ENCODE data around the gene PPP1R1A. TPM values are rescaled to one million over a fixed set of nuclear protein-coding genes. Genes with fewer than 3 reads are reported as not detected.

PPP1R1A gene
- total and polyA plus RNA-seq, 8 donors, result 0.18 to 4.5 (median 3.2) TPM

- Histone ChIP-seq H3K4me1 (no peaks in the 10 kb centered on the region), H3K27me3 (peaks cover 6 to 43% of the 10 kb centered on the region in 2 donors), H3K4me3 (no peak overlapping the region), H3K36me3 (no peaks in the 10 kb centered on the region), H3K9me3 (peaks cover 0 to 5% of the 10 kb centered on the region in 2 donors), H3K27ac (no peak overlapping the region)
- intact Hi-C loops (cut with DNase I), result no loop called here
- DNase-seq, result no peak
- no peak for ATAC-seq
- TF ChIP-seq CTCF (IDR thresholded peaks at IDR 0.05), result no peak
These were observed 34.2 kb upstream of the PPP1R1A start for GRCh38 chr12:54622463-54623183.

GRCh38 chr12:54616933-54617680 lies 28.6 kb upstream of the PPP1R1A start:
- Histone ChIP-seq H3K27ac (no peak overlapping the region), H3K4me1 (no peaks in the 10 kb centered on the region), H3K4me3 (no peak overlapping the region), H3K9me3 (no peaks in the 10 kb centered on the region), H3K36me3 (no peaks in the 10 kb centered on the region), H3K27me3 (peaks cover 0 to 34% of the 10 kb centered on the region in 2 donors)
- ATAC-seq, result no peak
- TF ChIP-seq CTCF (IDR thresholded peaks at IDR 0.05), result no peak
- DNase-seq, result no peak
- intact Hi-C loops (cut with DNase I), result no loop called here

GRCh38 chr12:54612225-54612750 lies 23.8 kb upstream of the PPP1R1A start:
- Histone ChIP-seq H3K27me3 (peaks cover 0 to 24% of the 10 kb centered on the region in 2 donors), H3K4me1 (no peaks in the 10 kb centered on the region), H3K4me3 (no peak overlapping the region), H3K27ac (no peak overlapping the region), H3K36me3 (no peaks in the 10 kb centered on the region), H3K9me3 (no peaks in the 10 kb centered on the region)
- DNase-seq (no peak), ATAC-seq (no peak)
- intact Hi-C loops (cut with DNase I), result no loop called here
- TF ChIP-seq CTCF (IDR thresholded peaks at IDR 0.05), result no peak

GRCh38 chr12:54611715-54612149 lies 23.3 kb upstream of the PPP1R1A start:
- TF ChIP-seq CTCF (IDR thresholded peaks at IDR 0.05), result no peak
- Histone ChIP-seq H3K27ac (no peak overlapping the region), H3K4me1 (no peaks in the 10 kb centered on the region), H3K9me3 (no peaks in the 10 kb centered on the region), H3K4me3 (no peak overlapping the region), H3K27me3 (peaks cover 0 to 20% of the 10 kb centered on the region in 2 donors), H3K36me3 (no peaks in the 10 kb centered on the region)
- intact Hi-C loops (cut with DNase I), result no loop called here
- DNase-seq, result no peak
- ATAC-seq, result no peak

- Histone ChIP-seq H3K9me3 (no peaks in the 10 kb centered on the region), H3K4me3 (no peak overlapping the region), H3K27me3 (peaks cover 0 to 4% of the 10 kb centered on the region in 2 donors), H3K27ac (no peak overlapping the region), H3K4me1 (no peaks in the 10 kb centered on the region), H3K36me3 (no peaks in the 10 kb centered on the region)
- DNase-seq, result no peak
- ATAC-seq, result no peak
- intact Hi-C loops (cut with DNase I), result no loop called here
- TF ChIP-seq CTCF (IDR thresholded peaks at IDR 0.05), result no peak
These were observed 20.3 kb upstream of the PPP1R1A start for GRCh38 chr12:54608769-54609168.
